Measurements from ENCODE around the gene AQP1. TPM values are rescaled to one million over a fixed set of nuclear protein-coding genes. Genes with fewer than 3 reads are reported as not detected.
A peak's percentile ranks its signal among the peaks of the same experiment; 100 is the strongest.

Gene AQP1
- polyA plus RNA-seq, 1 experiment: 0.32 TPM

DNA sequence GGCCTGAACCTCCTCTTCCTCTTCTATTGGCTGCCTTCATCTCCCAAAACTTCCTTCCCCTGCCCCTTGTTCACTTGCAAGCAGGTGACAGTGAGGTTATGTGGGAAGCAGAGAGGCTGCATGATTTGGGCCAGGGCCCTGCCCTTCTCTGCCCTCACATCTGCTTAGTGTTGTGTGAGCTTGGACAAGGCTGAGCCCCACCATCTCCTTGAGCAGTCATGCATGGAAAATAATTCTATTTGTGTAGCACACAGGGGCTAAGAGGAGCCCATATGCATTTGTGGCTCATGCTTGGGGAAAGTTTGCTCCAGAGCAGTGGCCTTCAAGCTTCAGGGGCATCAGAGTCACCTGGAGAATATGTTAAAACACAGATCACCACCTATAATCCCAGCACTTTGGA, 26.8 kb upstream of the AQP1 start:
- POLR2A ChIA-PET: no interaction called here

GRCh38 chr7:30886608-30887011, 25.0 kb upstream of the AQP1 start:
- ChIA-PET CTCF (no interaction called here), POLR2A (no interaction called here)
- Histone ChIP-seq H3K27ac (ENCODE audit: low read depth, low read length) (no peak overlapping the region), H3K4me3 (ENCODE audit: low read depth, low read length) (no peak overlapping the region), H3K27me3 (ENCODE audit: control insufficient read depth, insufficient read depth, low read length) (peaks cover 4% of the 10 kb centered on the region), H3K9me3 (ENCODE audit: control insufficient read depth, insufficient read depth, low read length) (no peaks in the 10 kb centered on the region; the same call in 1 of the 2 replicates)
- TF ChIP-seq, protein P1, sequence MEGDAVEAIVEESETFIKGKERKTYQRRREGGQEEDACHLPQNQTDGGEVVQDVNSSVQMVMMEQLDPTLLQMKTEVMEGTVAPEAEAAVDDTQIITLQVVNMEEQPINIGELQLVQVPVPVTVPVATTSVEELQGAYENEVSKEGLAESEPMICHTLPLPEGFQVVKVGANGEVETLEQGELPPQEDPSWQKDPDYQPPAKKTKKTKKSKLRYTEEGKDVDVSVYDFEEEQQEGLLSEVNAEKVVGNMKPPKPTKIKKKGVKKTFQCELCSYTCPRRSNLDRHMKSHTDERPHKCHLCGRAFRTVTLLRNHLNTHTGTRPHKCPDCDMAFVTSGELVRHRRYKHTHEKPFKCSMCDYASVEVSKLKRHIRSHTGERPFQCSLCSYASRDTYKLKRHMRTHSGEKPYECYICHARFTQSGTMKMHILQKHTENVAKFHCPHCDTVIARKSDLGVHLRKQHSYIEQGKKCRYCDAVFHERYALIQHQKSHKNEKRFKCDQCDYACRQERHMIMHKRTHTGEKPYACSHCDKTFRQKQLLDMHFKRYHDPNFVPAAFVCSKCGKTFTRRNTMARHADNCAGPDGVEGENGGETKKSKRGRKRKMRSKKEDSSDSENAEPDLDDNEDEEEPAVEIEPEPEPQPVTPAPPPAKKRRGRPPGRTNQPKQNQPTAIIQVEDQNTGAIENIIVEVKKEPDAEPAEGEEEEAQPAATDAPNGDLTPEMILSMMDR (IDR thresholded peaks at IDR 0.05; ENCODE audit: low read depth, low read length): no peak
- no peak for DNase-seq (ENCODE audit: low read depth, low spot score)

More for the DNA sequence above, 26.8 kb upstream of the AQP1 start:
- H3K4me3 ChIP-seq (ENCODE audit: low read depth, low read length): no peak overlapping the region
- TF ChIP-seq, protein P1 (IDR thresholded peaks at IDR 0.05; ENCODE audit: low read depth, low read length): no peak
- H3K9me3 ChIP-seq (ENCODE audit: control insufficient read depth, insufficient read depth, low read length): no peaks in the 10 kb centered on the region
- no peak for DNase-seq (ENCODE audit: low read depth, low spot score)
- CTCF ChIA-PET: no interaction called here
- no peak overlapping the region for H3K27ac ChIP-seq (ENCODE audit: low read depth, low read length)
- no peaks in the 10 kb centered on the region for H3K27me3 ChIP-seq (ENCODE audit: control insufficient read depth, insufficient read depth, low read length)

DNA sequence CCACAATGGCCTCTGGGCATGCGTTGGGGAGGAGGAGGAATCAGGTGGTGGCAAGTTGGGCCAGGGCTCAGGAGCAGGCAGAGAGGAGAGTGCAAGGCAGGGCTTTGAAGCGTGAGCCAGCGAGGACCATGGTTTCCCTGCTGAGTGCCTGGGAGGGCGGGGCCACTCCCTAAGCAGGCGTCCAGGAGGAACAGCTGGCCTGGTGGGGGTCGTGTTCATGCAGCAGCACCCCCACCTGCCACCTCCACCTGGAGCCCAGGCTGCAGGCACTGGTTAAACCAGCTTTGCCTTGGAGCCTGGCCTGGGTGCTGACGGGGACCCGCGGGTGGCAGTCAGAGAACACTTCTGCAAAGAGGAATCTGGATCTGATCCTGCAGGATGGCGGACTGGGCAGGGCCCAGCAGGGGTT, 24.2 kb upstream of the AQP1 start:
- TF ChIP-seq, protein P1 (IDR thresholded peaks at IDR 0.05; ENCODE audit: low read depth, low read length): no peak
- H3K9me3 ChIP-seq (ENCODE audit: control insufficient read depth, insufficient read depth, low read length): no peaks in the 10 kb centered on the region; the same call in 1 of the 2 replicates
- H3K27me3 ChIP-seq (ENCODE audit: control insufficient read depth, insufficient read depth, low read length): peaks cover 4% of the 10 kb centered on the region
- no peak for DNase-seq (ENCODE audit: low read depth, low spot score)
- POLR2A ChIA-PET: no interaction called here
- no peak overlapping the region for H3K27ac ChIP-seq (ENCODE audit: low read depth, low read length)
- H3K4me3 ChIP-seq (ENCODE audit: low read depth, low read length): no peak overlapping the region
- CTCF ChIA-PET: interaction anchor here (0.8 kb wide), 1 partner anchor 51 kb away, joined by 3 read pairs; no protein-coding TSS in a partner anchor

DNA sequence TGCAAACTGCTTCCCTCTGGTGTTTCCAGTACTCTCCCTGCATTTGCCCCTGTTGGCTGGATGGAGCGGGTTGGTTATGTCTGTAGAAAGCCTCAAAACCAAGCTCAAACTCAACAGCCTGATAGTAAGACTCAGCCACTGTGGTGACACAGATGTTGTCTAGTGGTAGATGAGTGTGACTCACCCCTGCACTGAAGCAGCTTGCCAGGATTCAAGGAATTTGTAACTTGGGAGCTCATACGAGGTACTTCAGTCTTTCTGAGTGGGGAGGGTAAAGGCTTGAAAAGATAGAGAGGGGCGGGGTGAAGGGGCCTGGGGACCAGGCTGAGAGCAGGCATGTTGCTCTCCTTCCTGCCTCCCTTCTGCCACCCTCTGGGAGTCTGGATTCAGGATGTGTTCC, 22.9 kb upstream of the AQP1 start:
- Histone ChIP-seq H3K4me3 (ENCODE audit: low read depth, low read length) (no peak overlapping the region), H3K27ac (ENCODE audit: low read depth, low read length) (no peak overlapping the region), H3K9me3 (ENCODE audit: control insufficient read depth, insufficient read depth, low read length) (no peaks in the 10 kb centered on the region; the same call in 1 of the 2 replicates), H3K27me3 (ENCODE audit: control insufficient read depth, insufficient read depth, low read length) (peaks cover 4% of the 10 kb centered on the region)
- ChIA-PET CTCF (interaction anchor here (0.7 to 0.8 kb wide), 2 partner anchors 36 to 50 kb away, joined by 3 to 4 read pairs; no protein-coding TSS in a partner anchor), POLR2A (no interaction called here)
- DNase-seq (ENCODE audit: low read depth, low spot score): peak; percentile 66
- TF ChIP-seq, protein P1 (IDR thresholded peaks at IDR 0.05; ENCODE audit: low read depth, low read length): no peak

DNA sequence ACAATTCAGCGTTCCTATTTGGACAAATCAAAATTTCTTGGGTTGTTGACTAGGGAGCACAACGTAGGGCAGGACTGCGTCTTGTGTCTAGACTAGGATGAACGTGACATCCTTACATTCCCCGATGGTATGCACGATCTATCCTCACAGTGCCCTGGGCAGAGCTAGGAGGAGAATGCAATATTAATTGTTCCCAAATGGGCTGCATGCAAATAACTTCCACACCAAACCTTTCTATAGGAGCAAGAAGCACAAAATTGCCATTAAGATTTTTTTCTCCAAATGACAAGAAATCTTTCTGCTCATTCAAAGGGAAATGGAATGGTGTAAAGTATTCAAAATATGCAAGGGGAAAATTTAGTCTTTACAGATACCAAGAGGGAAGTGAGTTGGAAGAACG, 21.4 kb upstream of the AQP1 start:
- DNase-seq (ENCODE audit: low read depth, low spot score): no peak
- Histone ChIP-seq H3K9me3 (ENCODE audit: control insufficient read depth, insufficient read depth, low read length) (no peaks in the 10 kb centered on the region; the same call in 1 of the 2 replicates), H3K27me3 (ENCODE audit: control insufficient read depth, insufficient read depth, low read length) (peaks cover 11% of the 10 kb centered on the region), H3K27ac (ENCODE audit: low read depth, low read length) (no peak overlapping the region), H3K4me3 (ENCODE audit: low read depth, low read length) (no peak overlapping the region)
- TF ChIP-seq, protein P1 (IDR thresholded peaks at IDR 0.05; ENCODE audit: low read depth, low read length): no peak
- POLR2A ChIA-PET: no interaction called here
- CTCF ChIA-PET: no interaction called here

All from AG04450 (cell line).